AG09309 (cell line): Measurements from ENCODE around the gene GABBR2.

Experiments used
- DNase-seq: peaks from one replicate; pipeline ENCODE4 v3.0.0-alpha.2; 2010; ENCODE audit warnings: low read depth
- H3K4me3 ChIP-seq: 2 replicates; pipeline ENCODE4 v1.5.1; 2011; ENCODE audit warnings: mild to moderate bottlenecking, low read depth, low read length, moderate library complexity; ENCODE audit not compliant: control insufficient read depth
- CTCF ChIP-seq: IDR thresholded peaks from 2 replicates; pipeline ENCODE4 v1.5.1; 2011; ENCODE audit warnings: mild to moderate bottlenecking, low read depth, low read length, inconsistent platforms; ENCODE audit not compliant: insufficient read depth, control insufficient read depth; ENCODE audit errors: missing control alignments

GABBR2 gene

DNA sequence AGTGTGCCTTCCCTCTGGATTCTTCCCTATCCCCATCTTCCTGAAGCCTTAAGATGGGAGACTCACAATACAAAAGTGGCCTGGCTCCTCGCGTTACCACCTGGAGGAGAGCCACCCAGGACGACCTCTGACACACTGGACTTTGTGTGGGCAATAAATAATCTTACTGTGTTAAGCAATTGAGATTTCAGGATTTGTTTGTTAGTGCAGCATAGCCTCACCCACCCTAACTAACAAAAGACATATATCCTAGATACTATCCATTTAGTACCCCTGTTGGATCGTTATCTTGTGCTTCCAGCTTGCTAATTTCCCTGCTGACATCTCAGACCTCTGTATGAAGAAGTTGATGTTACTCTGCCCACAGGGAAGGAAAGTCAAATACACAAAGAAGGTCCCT, 7.9 kb downstream of the GABBR2 start:
- no peak for DNase-seq
- TF ChIP-seq CTCF, result no peak
- H3K4me3 ChIP-seq, result no peak overlapping the region

DNA sequence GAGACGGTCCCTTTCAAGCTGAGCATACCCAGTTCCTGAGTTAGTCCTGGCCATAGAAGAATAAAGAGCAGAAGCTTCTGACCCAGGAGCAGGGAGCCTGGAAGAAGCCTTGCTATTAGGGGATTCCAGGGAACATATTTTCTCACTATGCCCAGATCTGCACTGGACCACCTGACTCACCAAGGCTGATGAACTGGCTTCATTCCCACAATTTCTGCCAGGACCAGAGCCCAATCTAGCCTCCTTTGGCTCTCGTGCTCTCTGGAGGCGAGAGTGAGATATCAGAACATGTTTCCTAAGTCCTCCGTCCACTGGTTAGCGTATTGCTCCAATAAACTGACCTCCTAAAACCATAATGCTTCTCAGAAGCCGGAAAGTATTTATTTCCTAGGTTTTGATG, 9.9 kb downstream of the GABBR2 start:
- H3K4me3 ChIP-seq, result no peak overlapping the region
- no peak for TF ChIP-seq CTCF
- no peak for DNase-seq

GRCh38 chr9:98694943-98695342, 13.8 kb downstream of the GABBR2 start:
- DNase-seq, result no peak
- no peak overlapping the region for H3K4me3 ChIP-seq
- TF ChIP-seq CTCF, result no peak

- no peak for TF ChIP-seq CTCF
- no peak overlapping the region for H3K4me3 ChIP-seq
- no peak for DNase-seq
Observed at GRCh38 chr9:98692392-98692791, 16.3 kb downstream of the GABBR2 start.

DNA sequence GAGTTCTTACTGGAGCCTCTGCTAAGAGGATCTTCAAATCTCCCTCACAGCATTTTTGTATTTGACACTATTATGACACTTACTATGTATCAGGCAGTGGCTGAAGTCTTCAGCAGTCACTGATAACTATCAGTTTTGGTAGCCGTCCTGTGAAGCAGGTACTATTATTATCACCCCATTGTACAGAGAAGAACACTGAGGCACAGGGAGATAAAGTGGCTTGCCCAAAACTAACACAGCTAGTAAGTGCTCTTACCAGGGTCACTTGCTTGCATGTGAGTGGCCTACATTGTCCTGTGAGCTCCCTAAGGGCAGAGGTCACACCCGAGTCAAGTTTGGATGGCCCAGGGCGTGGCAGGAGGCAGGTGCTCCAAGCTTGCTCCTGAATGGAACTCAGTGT, 16.8 kb downstream of the GABBR2 start:
- H3K4me3 ChIP-seq, result no peak overlapping the region
- no peak for DNase-seq
- no peak for TF ChIP-seq CTCF

DNA sequence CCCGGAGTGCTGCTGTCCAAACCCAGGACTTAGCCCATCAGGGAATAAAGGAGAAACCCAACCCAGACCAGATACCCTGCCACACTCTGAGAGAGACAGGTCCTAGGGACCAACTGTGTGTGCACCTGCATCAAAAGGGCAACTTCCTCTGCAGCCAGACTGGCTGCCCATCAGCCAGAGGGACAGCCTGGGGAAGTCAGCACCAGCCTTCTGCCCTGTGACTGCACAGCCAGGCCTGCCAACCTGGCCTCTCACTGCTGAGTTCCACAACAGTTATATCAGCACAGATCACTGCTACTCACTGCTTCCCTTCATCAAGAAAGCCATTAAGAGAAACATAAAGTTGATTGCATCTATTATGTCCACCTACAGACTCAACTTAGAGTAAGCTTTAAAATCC, 18.0 kb downstream of the GABBR2 start:
- TF ChIP-seq CTCF, result no peak
- no peak overlapping the region for H3K4me3 ChIP-seq
- no peak for DNase-seq
